GM12875 (cell line): ENCODE results near the gene CCNY.
"Not testable (repeated sequence)": the region's sequence is repeated elsewhere in the genome, so short reads cannot be mapped to it uniquely, and the experiment has no call there.

Experiments used
- H3K4me3 ChIP-seq: one replicate; pipeline ENCODE4 v1.5.1; 2011; ENCODE audit warnings: low read depth, low read length, control low read depth
- CTCF ChIP-seq: IDR thresholded peaks from 2 replicates; pipeline ENCODE4 v1.5.1; 2011; ENCODE audit warnings: low read depth, mild to moderate bottlenecking, control low read depth, inconsistent platforms, low read length, moderate library complexity, borderline replicate concordance; ENCODE audit not compliant: insufficient read depth

CCNY gene

GRCh38 chr10:35349389-35349915 is 13.1 kb downstream of the CCNY start:
- no peak for TF ChIP-seq CTCF
- no peak overlapping the region for H3K4me3 ChIP-seq

- H3K4me3 ChIP-seq = no peak overlapping the region
- no peak for TF ChIP-seq CTCF
Observed at GRCh38 chr10:35351021-35351420, 14.7 kb downstream of the CCNY start.

- TF ChIP-seq CTCF = no peak
- H3K4me3 ChIP-seq = no peak overlapping the region
Observed at GRCh38 chr10:35352097-35352496, 15.8 kb downstream of the CCNY start.

GRCh38 chr10:35352512-35352911 is 16.2 kb downstream of the CCNY start:
- no peak for TF ChIP-seq CTCF
- no peak overlapping the region for H3K4me3 ChIP-seq

GRCh38 chr10:35353395-35353794 is 17.1 kb downstream of the CCNY start:
- no peak for TF ChIP-seq CTCF
- no peak overlapping the region for H3K4me3 ChIP-seq

- H3K4me3 ChIP-seq = no peak overlapping the region
- no peak for TF ChIP-seq CTCF
Observed at GRCh38 chr10:35353805-35354204, 17.5 kb downstream of the CCNY start.

- not testable (repeated sequence) for H3K4me3 ChIP-seq
Observed at GRCh38 chr10:35354257-35354656, 17.9 kb downstream of the CCNY start.
